C1 segment of cervical spinal cord (tissue), 14 donors: ENCODE measurements around the gene DTX4.
A peak's percentile ranks its signal among the peaks of the same experiment; 100 is the strongest.

Experiments used
- DNase-seq, 14 donors: peaks; one replicate each; lab custom pipeline; 2025; lab: John Stamatoyannopoulos, UW

DTX4 gene

DNA sequence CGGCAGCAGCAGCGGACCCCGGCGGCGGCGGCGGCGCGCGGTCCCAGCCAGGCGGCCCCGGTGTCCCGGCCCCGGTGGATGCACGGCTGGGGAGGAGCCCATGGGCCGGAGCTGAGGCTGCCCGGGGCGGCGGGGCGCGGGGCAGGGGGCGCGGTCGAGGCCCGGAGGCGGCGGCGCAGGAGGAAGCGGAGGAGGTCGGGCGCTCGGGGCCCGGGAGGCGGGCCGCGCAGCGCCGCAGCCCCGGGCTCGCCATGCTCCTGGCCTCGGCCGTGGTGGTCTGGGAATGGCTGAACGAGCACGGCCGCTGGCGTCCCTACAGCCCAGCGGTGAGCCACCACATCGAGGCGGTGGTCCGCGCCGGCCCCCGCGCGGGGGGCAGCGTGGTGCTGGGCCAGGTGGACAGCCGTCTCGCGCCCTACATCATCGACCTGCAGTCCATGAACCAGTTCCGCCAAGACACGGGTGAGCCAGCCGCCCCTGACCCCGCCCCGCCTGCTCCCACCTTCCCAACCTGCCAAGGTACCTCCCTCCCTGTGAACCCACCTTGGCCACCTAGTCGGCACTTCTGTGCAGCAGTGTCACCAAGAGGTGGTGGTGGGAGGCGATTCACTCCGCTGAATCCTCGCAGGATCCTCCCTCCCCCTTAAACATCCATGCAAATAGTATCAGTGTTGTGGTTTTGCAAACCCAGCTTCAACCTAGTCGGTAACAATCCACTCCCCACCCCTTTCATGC lies 580 bp downstream of the DTX4 start:
- peak in 4 of 14 donors; percentile 30 to 56 (median 48) for DNase-seq

DNA sequence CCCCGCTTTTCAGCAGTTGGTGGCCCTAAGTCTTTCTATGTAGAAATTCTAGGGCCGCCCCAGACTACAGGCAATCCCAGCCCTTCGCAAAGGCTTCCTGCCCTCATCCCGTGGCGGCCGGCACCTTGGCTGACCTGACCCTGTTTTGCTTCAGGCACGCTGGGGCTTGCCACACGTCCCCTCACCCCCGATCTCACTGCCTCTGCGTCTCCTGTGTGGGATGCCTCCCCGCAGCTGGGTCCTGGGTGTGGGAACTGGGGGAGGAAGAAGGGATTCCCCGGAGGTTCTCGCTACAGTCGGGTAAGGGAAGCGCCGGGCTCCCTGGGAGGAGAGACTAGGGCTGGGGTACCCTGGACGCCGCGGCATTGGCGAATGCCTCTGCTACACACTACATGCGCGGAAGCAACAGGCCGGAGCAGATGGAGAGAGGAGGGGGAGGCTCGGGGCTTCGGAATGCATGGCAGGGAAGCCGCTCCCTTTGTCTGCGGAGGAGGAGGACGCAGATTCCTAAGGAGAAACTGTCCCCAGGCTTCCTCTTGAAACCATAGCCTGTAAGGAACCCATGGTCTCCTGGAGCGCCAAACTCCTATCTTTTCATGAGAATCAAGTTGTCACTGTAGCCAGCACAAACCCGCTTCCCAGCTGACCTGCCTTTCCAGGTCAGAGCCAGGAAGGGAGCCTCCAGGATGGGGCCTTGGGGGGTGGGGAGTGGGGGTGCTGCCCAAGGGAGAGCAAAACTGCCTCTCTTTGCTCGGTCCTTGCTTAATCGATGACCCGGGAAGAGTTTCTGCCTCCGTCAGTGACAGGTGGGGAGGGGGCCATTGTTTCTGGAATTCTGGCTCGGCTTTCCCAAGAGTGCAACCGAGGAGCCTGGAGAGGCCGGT lies 1.4 kb downstream of the DTX4 start:
- DNase-seq = peak in 10 of 14 donors; percentile 37 to 73 (median 60)

DNA sequence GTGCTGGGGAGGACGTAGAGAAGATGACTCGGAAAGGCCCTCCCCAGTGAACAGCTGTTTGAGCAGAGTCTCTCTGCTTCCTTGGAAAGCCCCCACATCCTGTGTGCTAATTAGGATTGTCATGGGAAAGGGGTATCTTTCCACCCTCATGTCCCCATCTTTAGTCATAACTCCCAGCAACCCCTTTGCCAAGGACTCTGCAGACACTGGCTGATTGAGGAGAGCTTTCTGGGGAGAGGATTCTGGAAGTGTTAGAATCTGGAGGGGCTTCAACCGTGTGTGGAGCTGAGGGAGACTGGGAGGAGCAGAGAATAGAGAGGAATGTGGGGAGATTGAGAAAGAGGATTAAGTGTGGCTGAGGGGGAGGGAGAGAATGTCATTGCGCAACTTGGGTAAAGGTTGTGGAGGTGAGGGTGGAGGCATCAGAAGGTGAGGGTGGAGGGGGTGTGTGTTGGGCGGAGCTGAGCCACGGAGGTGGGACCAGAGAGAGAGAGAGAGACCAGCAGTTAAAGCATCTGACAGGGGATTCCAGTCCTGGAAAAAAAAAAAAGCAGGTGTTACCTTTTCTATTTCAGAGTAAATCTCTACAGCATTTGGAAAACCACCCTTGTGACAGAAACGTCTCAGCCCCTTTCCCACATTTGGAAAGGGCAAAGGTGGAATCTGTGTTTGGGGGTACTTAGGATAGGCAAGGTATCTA lies 2.2 kb downstream of the DTX4 start:
- no peak for DNase-seq

DNA sequence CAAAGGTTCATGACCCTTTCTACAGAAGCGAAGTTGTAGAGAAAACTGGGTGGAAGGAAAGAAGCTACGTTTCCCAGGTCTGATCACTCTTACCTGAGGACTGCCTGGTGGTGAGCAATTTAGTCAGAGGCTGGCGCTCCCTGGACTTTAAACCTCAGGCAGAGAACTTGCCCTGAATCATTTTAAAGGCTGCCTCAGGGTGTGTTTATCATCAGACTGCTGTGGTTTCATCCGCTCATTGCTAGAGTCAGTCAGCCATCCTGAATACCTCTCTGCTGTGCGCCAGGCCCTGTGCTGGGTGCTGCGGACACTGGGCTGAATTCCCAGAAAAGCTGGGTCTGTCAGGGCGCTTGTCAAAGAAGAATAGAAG lies 2.7 kb downstream of the DTX4 start:
- DNase-seq = peak in 5 of 14 donors; percentile 17 to 68 (median 41)

DNA sequence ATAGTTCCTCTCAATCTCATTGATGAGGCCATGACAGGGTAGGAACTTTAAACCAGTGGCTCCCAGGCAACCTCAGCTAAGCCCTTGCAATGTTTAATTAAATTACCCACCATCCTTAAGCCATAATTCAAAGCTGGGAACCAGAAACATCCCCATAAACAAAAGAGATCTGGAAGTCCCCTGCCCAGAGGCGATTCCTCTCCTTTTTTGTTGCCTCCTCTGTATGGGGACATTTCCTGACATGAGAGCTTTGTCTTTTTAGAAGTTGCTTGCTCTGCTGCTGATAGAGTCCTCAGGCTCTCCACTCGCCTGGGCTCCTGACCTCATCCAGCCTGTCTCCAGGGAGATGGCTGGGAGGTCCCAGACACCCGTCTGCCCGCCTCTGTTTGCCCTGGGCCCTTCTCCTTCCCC lies 3.2 kb downstream of the DTX4 start:
- DNase-seq = peak in 8 of 14 donors; percentile 30 to 68 (median 46)

DNA sequence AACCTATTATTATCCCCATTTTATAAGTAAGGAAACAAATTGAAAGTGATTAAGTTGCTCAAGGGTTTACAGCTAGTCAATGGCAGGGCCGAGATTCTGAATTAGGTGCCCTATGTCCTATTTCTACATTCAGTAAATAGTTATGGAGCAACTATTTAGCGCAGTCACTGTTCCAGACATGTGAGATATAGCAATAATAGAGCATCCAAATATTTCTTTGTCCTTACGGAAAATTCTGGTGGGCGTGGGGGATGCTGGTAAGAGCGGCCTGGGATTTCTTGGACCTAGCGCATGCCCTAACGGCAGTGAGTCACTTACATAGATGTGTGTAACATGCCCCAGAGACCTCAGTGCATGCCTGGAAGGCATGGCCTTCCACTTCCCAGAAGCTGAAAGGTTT lies 4.4 kb downstream of the DTX4 start:
- no peak for DNase-seq

DNA sequence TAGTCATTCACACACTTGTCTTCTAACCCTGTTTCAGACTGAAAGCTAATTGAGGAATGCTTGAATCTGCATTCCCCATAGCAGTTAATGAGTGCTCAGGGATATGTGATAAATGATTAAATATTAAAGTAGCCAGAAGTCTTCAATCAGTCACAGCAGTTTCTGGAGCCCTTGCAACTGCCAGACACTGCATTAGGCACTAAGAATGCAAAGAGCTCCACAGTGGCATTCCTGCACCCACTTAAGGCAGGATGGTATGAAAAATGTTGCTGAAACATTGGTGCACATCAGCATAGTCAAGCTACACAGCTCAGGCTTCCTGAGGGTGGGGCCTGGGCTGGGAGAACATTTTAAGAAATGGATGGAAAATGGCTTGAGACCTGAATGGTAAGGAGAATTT lies 6.5 kb downstream of the DTX4 start:
- DNase-seq = no peak

DNA sequence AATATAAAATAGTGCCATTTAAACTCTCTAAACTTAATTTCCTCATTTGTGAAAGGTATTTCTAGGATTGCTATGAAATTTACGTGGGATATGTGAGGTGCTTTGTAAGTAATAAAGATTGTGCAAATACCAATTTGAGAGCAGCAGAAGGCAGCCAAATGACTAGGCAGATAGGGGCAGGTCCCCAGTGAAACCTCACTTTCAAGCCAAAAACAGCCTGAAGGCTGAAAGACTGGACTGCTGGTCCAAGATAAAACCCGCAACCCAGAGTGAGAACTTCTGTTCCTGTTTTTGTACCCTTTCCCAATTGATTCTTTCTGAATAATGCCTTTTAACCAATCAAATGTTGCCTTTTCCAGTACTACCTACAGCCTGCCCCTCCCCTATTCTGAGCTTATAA lies 7.2 kb downstream of the DTX4 start:
- no peak for DNase-seq

DNA sequence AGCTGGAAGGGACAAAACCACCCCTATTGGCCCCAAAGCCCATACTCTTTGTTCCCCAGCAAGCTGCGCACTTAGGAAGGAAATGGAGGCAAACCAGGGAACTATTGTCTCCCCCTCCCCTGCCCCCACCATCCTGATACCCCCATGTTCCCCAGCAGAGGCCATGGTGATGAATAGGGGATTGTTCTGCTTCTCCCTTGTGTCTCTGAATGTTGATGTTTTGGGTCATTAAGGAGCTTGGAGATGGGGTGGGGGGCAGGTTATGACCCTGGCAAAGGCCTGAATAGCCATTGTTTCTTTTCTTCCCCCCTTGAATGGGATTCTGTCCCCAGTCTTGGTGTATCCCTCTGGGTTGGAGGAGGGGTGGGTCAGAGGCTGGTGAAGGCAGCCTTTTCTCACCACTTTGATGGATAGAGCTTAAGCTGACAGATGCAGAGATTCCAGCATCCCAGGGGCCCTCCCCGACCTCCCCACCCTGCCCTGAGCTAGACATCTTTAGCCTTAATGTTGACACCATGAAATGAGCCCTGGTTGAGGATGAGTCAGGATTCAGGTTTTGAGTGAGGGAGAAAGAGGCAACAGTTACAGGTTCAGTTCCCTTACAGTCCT lies 8.3 kb downstream of the DTX4 start:
- peak in 8 of 14 donors; percentile 22 to 64 (median 44) for DNase-seq

DNA sequence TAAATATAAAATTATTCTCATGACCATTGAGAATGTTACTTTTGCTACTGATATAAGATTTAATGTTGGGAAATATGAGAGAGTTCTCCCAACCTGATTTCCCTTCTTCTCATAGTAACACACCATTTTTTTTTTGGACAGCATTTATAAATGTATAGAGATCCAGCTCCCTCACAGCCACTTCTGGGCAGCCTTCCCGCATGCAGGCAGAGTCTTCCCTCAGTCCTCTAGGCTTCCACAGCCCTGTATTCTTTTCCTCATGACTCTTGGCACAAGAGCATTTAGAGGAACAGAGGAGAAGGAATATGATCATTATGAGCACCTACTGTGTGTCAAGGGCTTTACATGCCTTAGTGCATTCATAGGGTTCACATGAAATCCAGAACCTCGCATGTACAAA lies 9.0 kb downstream of the DTX4 start:
- DNase-seq = no peak

DNA sequence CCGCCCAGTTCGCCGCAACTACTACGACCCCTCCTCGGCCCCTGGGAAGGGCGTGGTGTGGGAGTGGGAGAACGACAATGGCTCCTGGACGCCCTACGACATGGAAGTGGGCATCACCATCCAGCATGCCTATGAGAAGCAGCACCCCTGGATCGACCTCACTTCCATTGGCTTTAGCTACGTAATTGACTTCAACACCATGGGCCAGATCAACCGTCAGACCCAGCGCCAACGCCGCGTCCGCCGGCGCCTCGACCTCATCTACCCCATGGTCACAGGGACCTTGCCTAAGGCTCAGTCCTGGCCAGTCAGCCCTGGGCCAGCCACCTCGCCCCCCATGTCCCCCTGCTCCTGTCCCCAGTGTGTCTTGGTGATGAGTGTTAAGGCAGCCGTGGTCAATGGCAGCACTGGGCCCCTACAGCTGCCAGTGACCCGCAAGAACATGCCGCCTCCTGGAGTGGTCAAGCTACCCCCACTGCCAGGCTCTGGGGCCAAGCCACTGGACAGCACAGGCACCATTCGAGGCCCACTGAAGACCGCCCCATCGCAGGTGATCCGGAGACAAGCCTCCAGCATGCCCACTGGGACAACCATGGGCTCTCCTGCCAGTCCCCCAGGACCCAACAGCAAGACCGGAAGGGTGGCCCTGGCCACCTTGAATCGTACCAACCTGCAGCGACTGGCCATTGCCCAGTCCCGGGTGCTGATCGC lies 10.0 kb downstream of the DTX4 start:
- no peak for DNase-seq

DNA sequence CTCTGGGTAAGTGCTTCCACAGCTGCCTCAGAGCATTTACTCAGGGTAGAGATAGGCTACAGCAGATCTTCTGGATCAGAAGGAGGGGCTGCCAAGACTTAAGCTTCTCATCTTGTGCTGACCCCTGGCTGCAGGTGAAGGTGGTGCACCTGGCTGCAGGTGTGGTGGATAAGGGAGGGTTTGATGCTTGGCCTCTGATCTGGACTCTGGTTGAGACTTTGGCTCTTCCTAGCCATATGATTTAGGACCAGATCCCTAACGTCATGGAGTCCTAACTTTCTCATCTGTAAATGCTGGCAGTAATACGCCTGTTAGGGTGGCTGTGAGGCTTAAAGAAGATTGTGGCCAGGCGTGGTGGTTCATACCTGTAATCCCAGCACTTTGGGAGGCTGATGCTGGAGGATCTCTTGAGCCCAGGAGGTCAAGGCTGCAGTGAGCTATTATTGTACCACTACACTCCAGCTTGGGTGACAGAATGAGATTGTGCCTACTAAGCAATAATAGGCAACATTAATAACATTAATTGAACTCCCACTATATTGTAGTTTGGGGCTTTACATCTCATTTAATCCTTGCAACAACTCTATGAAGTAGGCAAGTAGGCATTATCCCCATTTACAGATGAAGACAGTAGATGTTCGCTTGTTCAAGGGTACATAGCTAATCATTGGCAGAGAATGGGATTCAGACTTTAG lies 10.7 kb downstream of the DTX4 start:
- DNase-seq = no peak

DNA sequence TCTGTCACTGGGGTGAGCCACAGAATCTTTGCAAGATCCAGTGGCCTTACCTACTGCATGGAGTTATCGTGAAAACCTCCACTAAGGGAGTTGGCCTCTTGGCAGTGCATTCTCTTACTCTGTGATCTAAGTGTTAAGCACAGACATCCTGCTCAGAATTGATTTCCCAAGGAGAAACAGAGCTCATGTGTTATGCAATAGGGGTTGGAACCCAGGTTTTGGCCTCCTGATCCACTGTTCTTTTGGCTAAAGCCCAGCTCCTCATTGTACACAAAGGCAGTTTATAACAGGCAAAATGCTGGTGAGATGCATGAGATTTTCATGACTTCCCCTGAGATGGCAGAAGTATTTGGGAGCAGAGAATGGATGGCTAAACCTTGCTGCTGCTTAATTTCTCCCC lies 11.8 kb downstream of the DTX4 start:
- no peak for DNase-seq

DNA sequence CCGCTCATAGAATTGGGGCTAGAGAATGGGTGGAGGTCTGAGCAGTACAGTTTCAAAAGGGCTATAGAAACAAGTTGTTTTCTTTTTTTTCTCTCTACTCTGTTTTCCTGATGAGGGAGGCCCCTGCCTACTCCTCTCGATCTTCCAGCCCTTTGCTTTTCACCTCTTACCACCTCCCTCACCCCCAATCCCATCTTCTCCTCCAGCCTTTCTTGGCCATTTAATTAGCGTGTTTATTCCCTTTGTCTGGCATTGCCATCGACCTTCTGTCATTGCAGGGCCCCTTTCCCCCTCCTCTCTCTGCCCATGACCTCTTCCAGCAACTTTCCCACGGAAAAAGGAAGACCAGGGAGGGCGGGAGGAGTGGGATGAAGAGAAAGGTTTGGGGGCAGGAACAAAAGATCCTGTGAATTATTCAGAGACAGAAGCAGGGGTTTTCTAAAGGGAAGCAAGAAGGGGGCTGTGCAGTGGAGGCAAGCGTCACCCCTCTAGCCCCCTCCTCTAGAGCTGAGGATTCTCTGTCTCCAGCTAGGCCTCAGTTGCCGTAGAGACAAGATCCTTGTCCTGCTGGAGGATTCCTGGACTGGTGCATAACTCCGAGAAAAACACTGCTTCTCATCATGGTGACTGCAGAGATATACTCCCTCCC lies 12.9 kb downstream of the DTX4 start:
- DNase-seq = peak in 1 of 14 donors; percentile 25

DNA sequence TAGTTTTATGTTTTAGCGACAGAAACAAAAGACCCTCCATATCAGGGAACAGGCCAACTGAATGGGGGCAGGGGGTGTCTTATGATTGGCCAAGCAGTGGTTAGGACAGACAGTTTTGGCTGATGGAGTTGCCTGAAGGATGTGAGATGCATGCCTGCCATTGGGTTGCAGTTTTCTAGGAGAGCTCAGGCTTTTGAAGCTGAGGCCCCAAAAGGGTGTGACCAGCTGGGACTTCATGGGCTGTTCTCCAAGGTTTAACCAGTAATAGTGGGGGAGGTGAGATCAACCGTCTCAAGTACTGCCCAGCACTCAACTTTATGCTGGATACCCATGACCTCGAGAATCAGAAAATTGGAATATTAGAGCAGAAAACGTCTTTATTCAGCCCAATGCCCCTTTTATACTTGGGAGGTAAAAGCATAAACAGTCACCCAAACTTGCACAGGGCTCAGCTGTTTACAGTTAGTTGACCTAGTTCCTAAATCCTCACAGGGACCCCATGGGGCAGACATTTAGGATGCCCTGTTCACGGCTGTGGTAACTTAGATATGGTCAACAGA lies 13.5 kb downstream of the DTX4 start:
- DNase-seq = no peak

DNA sequence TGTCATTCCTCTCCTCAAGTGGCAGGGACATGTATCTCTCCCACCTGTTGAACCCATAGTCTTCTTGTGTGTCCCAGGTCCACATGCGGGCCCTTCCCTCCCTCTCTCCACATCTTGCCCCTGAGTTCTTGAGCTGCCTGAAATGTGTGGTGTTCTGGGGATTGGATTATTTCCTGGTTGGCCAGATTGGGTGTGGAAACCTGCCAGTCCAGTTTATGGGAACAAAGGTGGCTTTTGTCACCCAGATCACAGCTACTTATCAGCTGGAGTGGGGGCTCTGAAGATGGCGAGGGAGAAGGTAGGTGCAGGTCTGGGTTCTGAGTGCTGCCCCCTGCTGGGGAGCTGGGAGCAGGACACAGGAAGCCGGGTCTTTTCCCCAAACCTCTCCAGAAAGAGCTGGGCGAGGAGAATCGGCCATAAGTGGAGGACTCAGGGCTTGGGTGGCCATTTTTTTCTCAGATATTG lies 14.2 kb downstream of the DTX4 start:
- DNase-seq = peak in 5 of 14 donors; percentile 34 to 49 (median 39)

DNA sequence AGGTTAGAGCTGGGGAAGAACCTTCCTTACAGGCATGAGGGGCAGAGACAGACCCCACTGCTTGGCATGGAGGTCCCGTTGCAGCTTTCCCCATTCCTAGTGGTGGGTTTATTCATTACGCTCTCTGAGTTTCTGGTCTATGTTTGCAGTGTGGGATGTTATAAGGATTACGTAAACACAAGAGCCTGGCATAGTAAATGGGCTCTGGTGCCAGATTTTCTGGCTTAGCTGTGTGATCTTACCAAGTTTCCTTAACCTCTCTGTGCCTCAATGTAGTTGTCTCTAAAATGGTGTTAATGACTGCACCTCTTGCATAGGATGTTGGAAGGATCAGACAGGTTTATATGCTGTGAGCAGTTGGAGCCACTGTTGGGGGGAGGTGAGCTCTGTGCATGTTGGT lies 15.1 kb downstream of the DTX4 start:
- no peak for DNase-seq

DNA sequence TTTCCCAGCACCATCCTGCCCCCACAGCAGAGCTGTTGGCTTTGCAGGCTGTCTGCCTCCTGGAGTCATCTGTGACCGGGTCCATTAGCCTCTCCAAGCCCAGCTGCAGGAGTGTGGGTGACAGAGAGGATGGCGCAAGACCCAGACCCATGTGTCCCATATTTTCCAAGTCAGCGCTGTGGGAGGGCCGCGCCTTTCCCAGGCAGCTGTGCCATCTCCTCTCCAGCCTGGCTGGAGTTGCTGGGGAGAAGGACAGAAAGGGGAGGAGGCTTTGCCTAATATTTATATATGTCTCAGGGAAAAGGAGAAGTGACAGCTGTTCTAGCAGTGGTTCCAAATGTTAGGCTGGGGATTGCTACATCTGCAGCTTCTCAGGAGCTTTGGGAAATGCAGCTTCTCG lies 15.7 kb downstream of the DTX4 start:
- peak in 3 of 14 donors; percentile 22 to 46 (median 39) for DNase-seq

DNA sequence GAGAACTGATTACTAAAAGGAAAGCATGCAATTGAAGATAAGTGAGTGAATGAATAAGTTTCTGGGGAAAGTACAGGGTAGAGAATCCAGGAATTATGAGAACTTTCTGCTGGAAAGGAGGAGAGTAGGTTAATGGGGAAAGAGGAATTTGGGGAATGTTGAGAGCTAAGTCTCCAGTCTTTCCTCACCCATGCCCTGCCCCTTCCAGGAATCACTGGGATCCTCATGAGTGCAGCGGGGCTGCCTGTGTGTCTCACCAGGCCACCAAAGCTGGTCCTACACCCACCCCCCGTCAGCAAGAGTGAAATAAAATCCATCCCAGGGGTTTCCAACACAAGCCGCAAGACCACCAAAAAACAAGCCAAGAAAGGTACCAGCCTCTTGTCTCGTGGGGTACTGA lies 17.0 kb downstream of the DTX4 start:
- DNase-seq = no peak

DNA sequence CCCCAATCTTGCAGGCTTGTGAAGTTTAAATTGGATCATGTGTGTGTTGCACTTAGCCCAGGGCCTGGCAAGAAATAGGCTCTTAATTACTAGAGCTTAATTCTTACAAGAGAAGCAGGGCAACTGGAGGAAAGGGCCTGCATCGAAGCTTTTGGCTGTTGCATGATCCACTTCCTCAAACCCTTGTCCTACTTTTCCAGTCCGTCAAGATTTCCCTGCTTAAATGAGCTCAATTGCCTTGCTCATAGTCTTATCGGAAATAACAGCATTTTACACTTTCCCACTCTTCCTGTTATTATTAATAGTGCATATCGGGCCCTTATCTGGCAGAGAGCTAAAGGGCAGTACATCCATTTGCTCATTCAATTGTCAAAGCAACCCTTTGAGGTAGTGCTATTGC lies 18.1 kb downstream of the DTX4 start:
- no peak for DNase-seq
